Activated CD4-positive, alpha-beta T cell treated with anti-CD3 and anti-CD28 coated beads for 24 hours (primary cell): ENCODE data around the gene GRAMD4.
"Not testable (repeated sequence)": the region's sequence is repeated elsewhere in the genome, so short reads cannot be mapped to it uniquely, and the experiment has no call there.

Source experiments
- DNase-seq, 2 donors: peaks; one replicate each; pipeline ENCODE4 v3.0.0-alpha.2; 2020; ENCODE audit warnings: low read depth in 2 of 2

GRAMD4 gene

GRCh38 chr22:46619240-46619829, 851 bp upstream of the GRAMD4 start:
- DNase-seq: no peak

GRCh38 chr22:46620588-46621242, 529 bp downstream of the GRAMD4 start:
- no peak for DNase-seq

- not testable (repeated sequence) for DNase-seq
Observed at GRCh38 chr22:46621243-46621930, 1.2 kb downstream of the GRAMD4 start.

GRCh38 chr22:46622081-46622521, 1.9 kb downstream of the GRAMD4 start:
- no peak for DNase-seq

GRCh38 chr22:46625113-46625842, 5.1 kb downstream of the GRAMD4 start:
- no peak for DNase-seq

GRCh38 chr22:46625843-46626349, 5.7 kb downstream of the GRAMD4 start:
- DNase-seq: no peak

- no peak for DNase-seq
Observed at GRCh38 chr22:46626356-46626755, 6.2 kb downstream of the GRAMD4 start.

GRCh38 chr22:46626911-46627805, 7.0 kb downstream of the GRAMD4 start:
- DNase-seq: no peak

- no peak for DNase-seq
Observed at GRCh38 chr22:46627806-46628482, 7.8 kb downstream of the GRAMD4 start.

- no peak for DNase-seq
Observed at GRCh38 chr22:46628756-46629155, 8.6 kb downstream of the GRAMD4 start.

- no peak for DNase-seq
Observed at GRCh38 chr22:46629291-46629690, 9.1 kb downstream of the GRAMD4 start.

GRCh38 chr22:46631113-46631512, 10.9 kb downstream of the GRAMD4 start:
- DNase-seq: no peak

GRCh38 chr22:46632646-46633249, 12.6 kb downstream of the GRAMD4 start:
- DNase-seq: no peak

GRCh38 chr22:46633334-46633890, 13.2 kb downstream of the GRAMD4 start:
- DNase-seq: no peak

- no peak for DNase-seq
Observed at GRCh38 chr22:46634011-46634699, 14.0 kb downstream of the GRAMD4 start.

- DNase-seq: not testable (repeated sequence)
Observed at GRCh38 chr22:46634973-46635685, 14.9 kb downstream of the GRAMD4 start.

- no peak for DNase-seq
Observed at GRCh38 chr22:46635756-46636155, 15.6 kb downstream of the GRAMD4 start.

GRCh38 chr22:46636221-46637002, 16.2 kb downstream of the GRAMD4 start:
- DNase-seq: no peak
